Raji (cell line): ENCODE data around the gene BTBD7.

Source experiments
- POLR2A ChIP-seq: IDR thresholded peaks from 2 replicates; pipeline ENCODE4 v1.6.1; 2011; ENCODE audit warnings: low read depth, low read length, control low read depth; ENCODE audit not compliant: insufficient read depth

Gene BTBD7

GRCh38 chr14:93332397-93332852, 411 bp downstream of the BTBD7 start:
- no peak for TF ChIP-seq POLR2A

DNA sequence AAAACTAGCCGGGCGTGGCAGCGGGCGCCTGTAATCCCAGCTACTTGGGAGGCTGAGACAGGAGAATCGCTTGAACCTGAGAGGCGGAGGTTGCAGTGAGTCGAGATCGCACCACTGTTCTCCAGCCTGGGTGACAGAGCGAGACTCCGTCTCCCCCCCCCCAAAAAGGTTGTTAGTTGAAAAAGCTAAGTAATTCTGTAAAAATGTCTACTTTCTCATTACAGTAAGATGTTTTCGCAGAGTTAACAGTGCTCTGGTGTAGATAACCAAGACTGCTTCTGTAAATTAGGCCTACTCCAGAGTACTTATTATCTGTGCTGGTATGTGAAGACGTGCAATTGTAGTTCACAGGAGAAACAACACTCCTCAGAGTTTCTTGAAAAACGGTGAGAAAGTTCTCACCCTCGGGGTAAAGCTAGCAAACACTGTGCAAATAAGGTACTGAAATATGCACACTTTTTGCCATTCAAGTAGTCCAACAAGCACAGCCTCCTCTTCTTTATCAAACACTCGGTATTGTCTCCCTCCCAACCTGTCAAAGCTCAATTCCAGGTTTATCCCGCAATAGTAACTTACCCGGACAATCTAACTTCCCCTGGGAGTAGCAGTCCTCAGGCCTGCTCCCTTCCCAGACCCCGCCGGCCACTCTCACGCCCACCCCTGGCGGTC, 974 bp downstream of the BTBD7 start:
- no peak for TF ChIP-seq POLR2A

DNA sequence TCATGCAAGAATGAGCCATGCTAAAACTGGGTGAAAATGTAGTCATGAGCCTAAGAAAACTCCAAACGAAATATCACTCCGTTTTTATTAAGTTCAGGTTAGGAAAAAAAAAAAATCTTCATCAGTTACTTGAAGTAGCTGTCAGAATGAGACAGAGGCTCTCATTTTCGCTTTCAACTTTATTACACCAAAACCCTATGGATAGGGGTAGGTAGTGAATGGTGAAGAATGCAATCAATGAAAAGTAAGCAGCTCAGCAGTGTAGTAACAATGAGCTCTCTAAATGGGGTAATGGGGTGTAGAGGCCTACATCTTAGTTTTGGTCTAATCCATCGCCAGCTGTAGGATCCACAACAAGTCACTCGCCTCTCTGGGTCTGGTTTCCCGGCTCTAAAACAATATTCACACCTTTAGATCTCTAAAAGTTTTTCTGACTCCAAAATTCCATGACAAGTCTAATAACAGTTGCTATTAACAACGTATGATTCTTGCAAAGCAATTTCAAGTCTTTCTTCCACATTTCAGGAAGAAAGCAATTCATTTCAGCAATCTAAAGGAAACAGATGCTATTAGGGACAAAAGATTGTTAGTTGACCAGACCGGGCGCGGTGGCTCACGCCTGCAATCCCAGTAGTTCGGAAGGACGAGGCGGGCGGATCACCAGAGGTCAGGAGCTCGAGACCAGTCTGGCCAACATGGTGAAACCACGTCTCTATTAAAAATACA, 1.7 kb downstream of the BTBD7 start:
- no peak for TF ChIP-seq POLR2A

- TF ChIP-seq POLR2A: no peak
Observed at GRCh38 chr14:93330609-93331000, 2.2 kb downstream of the BTBD7 start.

DNA sequence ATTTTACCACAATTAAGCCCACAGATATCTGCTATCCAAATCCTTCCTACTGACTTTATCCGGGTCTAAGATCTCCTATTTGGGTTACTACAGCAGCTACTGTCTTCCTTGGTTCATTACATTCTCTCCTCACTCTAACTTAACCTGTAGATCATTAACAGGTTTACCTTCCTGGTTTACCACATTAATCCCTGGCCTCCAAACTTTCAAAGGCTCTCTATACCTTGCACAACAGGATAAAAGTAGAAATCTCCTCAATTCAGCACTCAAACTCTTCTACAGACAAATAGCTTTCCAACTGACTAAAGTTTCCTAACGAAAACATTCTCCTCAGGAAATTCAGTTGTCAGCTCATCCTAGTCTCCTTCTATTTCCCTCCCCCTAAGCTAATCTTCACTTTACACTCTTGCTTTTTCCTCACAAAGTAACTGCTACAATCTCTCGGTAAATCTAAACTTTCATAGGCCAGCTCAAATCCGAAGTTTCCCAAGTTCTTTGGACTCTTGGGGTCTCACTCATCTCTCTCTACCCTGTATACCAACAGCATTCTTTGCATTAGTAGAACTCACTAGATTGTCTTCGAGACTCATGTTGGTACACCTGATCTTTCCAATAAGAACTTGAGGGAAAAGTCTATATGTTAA, 2.7 kb downstream of the BTBD7 start:
- no peak for TF ChIP-seq POLR2A

- no peak for TF ChIP-seq POLR2A
Observed at GRCh38 chr14:93328546-93328945, 4.3 kb downstream of the BTBD7 start.

- no peak for TF ChIP-seq POLR2A
Observed at GRCh38 chr14:93326196-93326595, 6.6 kb downstream of the BTBD7 start.

GRCh38 chr14:93323600-93324174, 9.1 kb downstream of the BTBD7 start:
- TF ChIP-seq POLR2A: no peak

GRCh38 chr14:93322929-93323599, 9.8 kb downstream of the BTBD7 start:
- TF ChIP-seq POLR2A: no peak

DNA sequence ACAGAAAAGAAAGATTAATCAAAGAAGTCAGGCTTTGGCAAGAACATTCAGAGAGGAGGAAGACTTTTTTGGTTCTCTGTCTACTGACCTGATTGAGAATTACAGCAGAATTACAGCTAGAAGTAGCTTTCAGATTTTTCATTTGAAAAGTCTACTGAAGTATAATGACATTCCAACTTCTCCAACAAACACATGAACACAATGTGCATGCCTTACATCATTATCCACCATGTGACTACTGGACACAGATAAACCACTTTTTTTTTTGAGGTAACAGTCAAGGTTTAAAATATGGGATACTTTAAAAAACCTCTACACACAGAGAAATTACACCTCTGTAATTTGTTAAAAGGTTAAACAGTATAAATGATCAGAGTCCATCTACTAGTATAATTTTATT, 12.3 kb downstream of the BTBD7 start:
- no peak for TF ChIP-seq POLR2A

DNA sequence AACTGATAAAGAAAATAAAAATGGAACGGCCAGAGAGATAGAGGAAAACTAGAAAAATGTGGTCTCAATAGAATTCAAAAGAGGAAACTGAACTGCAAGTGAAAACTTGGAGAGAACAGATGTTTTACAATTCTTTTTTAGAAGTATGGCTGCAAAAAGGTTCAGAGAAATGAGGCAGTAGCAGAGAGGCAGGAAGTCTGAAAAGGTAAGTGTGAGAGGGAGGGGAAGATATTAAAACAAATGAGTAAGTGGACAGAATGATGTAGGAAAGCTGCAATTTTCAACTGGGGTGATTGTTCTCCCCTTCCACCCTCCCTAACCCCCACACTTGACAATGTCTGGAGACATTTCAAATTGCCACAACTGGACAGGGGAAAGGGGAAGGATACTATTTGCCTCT, 12.9 kb downstream of the BTBD7 start:
- TF ChIP-seq POLR2A: no peak

- no peak for TF ChIP-seq POLR2A
Observed at GRCh38 chr14:93319494-93319893, 13.3 kb downstream of the BTBD7 start.

- TF ChIP-seq POLR2A: no peak
Observed at GRCh38 chr14:93318927-93319326, 13.9 kb downstream of the BTBD7 start.

- no peak for TF ChIP-seq POLR2A
Observed at GRCh38 chr14:93317875-93318807, 14.7 kb downstream of the BTBD7 start.
